Measurements from ENCODE around the gene PLA2G5.
A peak's percentile ranks its signal among the peaks of the same experiment; 100 is the strongest.

The PLA2G5 gene

DNA sequence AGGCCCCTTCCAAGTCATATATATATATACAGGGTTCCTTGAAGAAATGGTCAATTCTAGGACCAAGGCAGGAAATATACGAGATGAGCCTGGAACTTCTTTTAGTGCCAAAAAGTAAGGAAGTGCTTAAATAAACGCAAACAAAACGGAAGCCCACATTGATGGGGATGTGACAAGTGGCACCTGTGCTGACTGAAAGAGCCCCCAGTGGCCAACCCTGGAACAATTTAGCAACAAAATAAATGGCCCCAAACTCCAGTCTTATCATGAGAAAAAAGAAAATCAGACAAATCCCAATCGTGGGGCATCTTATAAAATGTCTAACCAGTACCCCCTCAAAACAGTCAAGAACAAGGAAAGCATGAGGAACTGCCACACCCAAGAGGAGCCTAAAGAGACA lies 17.7 kb downstream of the PLA2G5 start:
- H3K4me3 ChIP-seq (ENCODE audit: low read length), result no peak overlapping the region
- DNase-seq (ENCODE audit: low read depth), result no peak
- TF ChIP-seq CTCF (conservative IDR thresholded peaks at IDR 0.05; ENCODE audit: low read depth, low read length), result peak; percentile 30

DNA sequence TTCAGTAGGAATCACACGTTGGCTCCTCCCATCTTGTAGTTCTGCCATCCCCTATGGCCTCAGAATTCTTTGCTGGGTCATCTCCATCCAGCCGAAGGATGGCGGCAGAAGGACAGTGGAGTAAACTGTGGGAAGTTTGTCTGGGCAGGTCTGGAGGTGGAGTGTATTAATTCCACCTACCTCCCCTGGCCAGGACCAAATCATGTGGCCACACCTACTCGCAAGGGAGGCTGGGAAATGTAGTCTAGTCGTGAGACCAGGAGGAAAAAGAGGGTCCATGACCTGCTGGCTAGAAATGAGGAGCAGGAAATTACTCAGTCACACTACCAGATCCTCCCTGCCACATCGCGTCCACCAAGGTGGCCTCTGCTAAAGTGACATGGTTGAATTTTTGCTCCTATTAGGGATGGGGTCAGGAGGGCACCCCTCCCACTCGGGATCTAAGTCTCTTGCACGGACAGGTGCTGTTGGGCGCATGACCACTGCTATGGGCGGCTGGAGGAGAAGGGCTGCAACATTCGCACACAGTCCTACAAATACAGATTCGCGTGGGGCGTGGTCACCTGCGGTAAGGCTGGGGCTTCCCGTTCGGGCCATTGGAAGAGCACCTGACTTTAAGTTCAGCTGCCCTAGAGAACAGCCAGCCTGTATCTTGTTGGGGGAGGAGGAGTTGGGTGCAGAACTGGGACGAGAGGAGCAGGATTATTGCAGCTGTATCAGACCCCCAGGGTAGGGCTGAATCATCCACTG lies 19.5 kb downstream of the PLA2G5 start:
- no peak overlapping the region for H3K4me3 ChIP-seq (ENCODE audit: low read length)
- TF ChIP-seq CTCF (conservative IDR thresholded peaks at IDR 0.05; ENCODE audit: low read depth, low read length), result no peak
- DNase-seq (ENCODE audit: low read depth), result no peak

DNA sequence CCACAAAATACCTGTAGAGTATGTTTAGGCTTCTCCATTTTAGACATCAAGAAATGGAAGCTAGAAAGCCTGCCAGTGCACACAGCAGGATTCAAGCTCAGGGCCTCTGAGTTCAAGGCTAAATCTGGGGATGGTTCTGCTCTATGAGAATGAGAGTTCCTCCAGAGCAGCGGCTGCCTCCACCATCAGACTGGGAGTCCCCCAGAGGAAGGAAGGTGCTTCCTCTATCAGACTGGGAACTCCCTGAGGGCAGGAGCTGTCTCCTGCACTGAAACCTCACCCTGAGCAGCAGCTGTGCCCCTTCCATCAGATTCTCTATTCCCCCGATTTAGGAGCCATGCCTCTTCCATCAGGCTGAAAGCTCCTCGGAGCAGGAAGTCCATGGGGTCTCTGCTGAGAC lies 20.1 kb downstream of the PLA2G5 start:
- no peak for TF ChIP-seq CTCF (conservative IDR thresholded peaks at IDR 0.05; ENCODE audit: low read depth, low read length)
- no peak overlapping the region for H3K4me3 ChIP-seq (ENCODE audit: low read length)
- DNase-seq (ENCODE audit: low read depth), result no peak

DNA sequence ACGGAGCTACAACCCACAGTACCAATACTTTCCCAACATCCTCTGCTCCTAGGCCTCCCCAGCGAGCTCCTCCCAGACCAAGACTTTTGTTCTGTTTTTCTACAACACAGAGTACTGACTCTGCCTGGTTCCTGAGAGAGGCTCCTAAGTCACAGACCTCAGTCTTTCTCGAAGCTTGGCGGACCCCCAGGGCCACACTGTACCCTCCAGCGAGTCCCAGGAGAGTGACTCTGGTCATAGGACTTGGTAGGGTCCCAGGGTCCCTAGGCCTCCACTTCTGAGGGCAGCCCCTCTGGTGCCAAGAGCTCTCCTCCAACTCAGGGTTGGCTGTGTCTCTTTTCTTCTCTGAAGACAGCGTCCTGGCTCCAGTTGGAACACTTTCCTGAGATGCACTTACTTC lies 20.6 kb downstream of the PLA2G5 start:
- DNase-seq (ENCODE audit: low read depth), result no peak
- H3K4me3 ChIP-seq (ENCODE audit: low read length), result no peak overlapping the region
- TF ChIP-seq CTCF (conservative IDR thresholded peaks at IDR 0.05; ENCODE audit: low read depth, low read length), result no peak

DNA sequence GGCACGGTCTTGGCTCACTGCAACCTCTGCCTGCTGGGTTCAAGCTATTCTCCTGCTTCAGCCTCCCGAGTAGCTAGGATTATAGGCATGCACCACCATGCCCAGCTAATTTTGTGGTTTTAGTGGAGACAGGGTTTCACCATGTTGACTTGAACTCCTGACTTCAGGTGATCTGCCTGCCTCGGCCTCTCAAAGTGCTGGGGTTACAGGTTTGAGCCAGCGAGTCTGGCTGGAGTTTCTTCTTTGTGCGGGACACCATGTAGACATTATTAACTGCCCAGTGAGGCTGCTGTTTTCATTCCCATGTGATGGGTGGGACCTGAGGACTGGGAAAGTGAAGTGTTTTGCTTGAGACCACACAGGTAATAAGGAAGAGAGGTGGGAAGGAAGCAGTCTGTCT lies 23.3 kb downstream of the PLA2G5 start:
- DNase-seq (ENCODE audit: low read depth), result no peak
- no peak for TF ChIP-seq CTCF (conservative IDR thresholded peaks at IDR 0.05; ENCODE audit: low read depth, low read length)
- H3K4me3 ChIP-seq (ENCODE audit: low read length), result no peak overlapping the region

- H3K4me3 ChIP-seq (ENCODE audit: low read length), result no peak overlapping the region
- TF ChIP-seq CTCF (conservative IDR thresholded peaks at IDR 0.05; ENCODE audit: low read depth, low read length), result no peak
- no peak for DNase-seq (ENCODE audit: low read depth)
Observed at GRCh38 chr1:20093940-20094391, 24.0 kb downstream of the PLA2G5 start.
